ENCODE data around the gene ANXA6. TPM values are rescaled to one million over a fixed set of nuclear protein-coding genes. Genes with fewer than 3 reads are reported as not detected.

The ANXA6 gene
- total and polyA plus RNA-seq, 10 of the 15 experiments (the other 5 are each of a cell fraction or from before 2014, with no cell fraction given): 44.0 to 571 (median 465) TPM

GRCh38 chr5:151078490-151079262, 78.9 kb downstream of the ANXA6 start (continued):
- TF ChIP-seq RELA (IDR thresholded peaks at IDR 0.05; ENCODE audit: borderline replicate concordance, partially characterized antibody): no peak
- no peak for TF ChIP-seq HDAC6 (IDR thresholded peaks at IDR 0.05; ENCODE audit: unreplicated experiment)
- no peak for TF ChIP-seq SPI1 (IDR thresholded peaks at IDR 0.05; ENCODE audit: borderline replicate concordance, insufficient read depth, low read depth, low read length)
- TF ChIP-seq CTCF (IDR thresholded peaks at IDR 0.05 in 2 of 3, conservative IDR thresholded peaks at IDR 0.05 in 1 of 3; ENCODE audit: control insufficient read depth in 2 of 3, extremely low read depth in 1 of 3, insufficient read depth in 1 of 3, low read depth in 3 of 3, low read length in 3 of 3): no peak
- TF ChIP-seq EP300 (IDR thresholded peaks at IDR 0.05; ENCODE audit: borderline replicate concordance in 1 of 2, control insufficient read depth in 1 of 2, low read depth in 2 of 2, low read length in 2 of 2): peak; percentile 28 to 51; a peak in 2 of 4 replicates
- no peak for TF ChIP-seq SIX5 (IDR thresholded peaks at IDR 0.05; ENCODE audit: low read depth, low read length, severe bottlenecking)
- no peak for TF ChIP-seq BCLAF1 (IDR thresholded peaks at IDR 0.05)
- no peak for TF ChIP-seq NR2C1 (IDR thresholded peaks at IDR 0.05)
- TF ChIP-seq GABPA (IDR thresholded peaks at IDR 0.05; ENCODE audit: low read depth): no peak
- TF ChIP-seq JUNB (IDR thresholded peaks at IDR 0.05): peak; percentile 73
- TF ChIP-seq RBBP5 (conservative IDR thresholded peaks at IDR 0.05): no peak
- no peak for TF ChIP-seq CEBPZ (IDR thresholded peaks at IDR 0.05; ENCODE audit: low read depth, low read length)
- no peak for TF ChIP-seq ZNF622 (IDR thresholded peaks at IDR 0.05)
- peak; percentile 43 for TF ChIP-seq MTA2 (IDR thresholded peaks at IDR 0.05; ENCODE audit: low read depth)
- TF ChIP-seq NKRF (conservative IDR thresholded peaks at IDR 0.05): 0 out of 2 replicates have a peak, but pooled peaks have one; percentile 37
- TF ChIP-seq PBX3 (IDR thresholded peaks at IDR 0.05; ENCODE audit: insufficient replicate concordance, low read depth, low read length): no peak
- peak; percentile 72; the same call in 1 of the 2 replicates for TF ChIP-seq CREM (IDR thresholded peaks at IDR 0.05; ENCODE audit: low read depth)
